Muscle of back (tissue), 11 donors: ENCODE measurements around the gene CAPN12. TPM values are rescaled to one million over a fixed set of nuclear protein-coding genes. Genes with fewer than 3 reads are reported as not detected.

Experiments
- DNase-seq, 3 donors: peaks; one replicate each; pipeline versions ENCODE4 v3.0.0 to v3.0.0-alpha.2; 2013
- polyA plus RNA-seq, 10 donors: library from polyadenylated mRNA; unstranded; fragments of 120-200 nt; gene quantifications; one replicate each; pipeline ENCODE4 v1.2.1, GENCODE V29; 2013; ENCODE audit not compliant: insufficient read length in 10 of 10

CAPN12 gene
- polyA plus RNA-seq, 10 donors = 0.71 to 2.2 (median 0.94) TPM

- no peak for DNase-seq
Measured at GRCh38 chr19:38697197-38697596, 47.1 kb downstream of the CAPN12 start.

GRCh38 chr19:38696729-38697055, 47.6 kb downstream of the CAPN12 start:
- DNase-seq = no peak

GRCh38 chr19:38695832-38696728, 48.2 kb downstream of the CAPN12 start:
- DNase-seq = no peak

GRCh38 chr19:38695317-38695683, 49.0 kb downstream of the CAPN12 start:
- DNase-seq = no peak

- DNase-seq = peak in 1 of 3 donors; percentile 83
Measured at GRCh38 chr19:38693380-38694223, 50.7 kb downstream of the CAPN12 start.

GRCh38 chr19:38692458-38693379, 51.6 kb downstream of the CAPN12 start:
- no peak for DNase-seq

GRCh38 chr19:38691938-38692457, 52.3 kb downstream of the CAPN12 start:
- DNase-seq = peak in 1 of 3 donors; percentile 84

GRCh38 chr19:38690832-38691231, 53.4 kb downstream of the CAPN12 start:
- no peak for DNase-seq

- no peak for DNase-seq
Measured at GRCh38 chr19:38690146-38690545, 54.1 kb downstream of the CAPN12 start.

- DNase-seq = no peak
Measured at GRCh38 chr19:38687837-38688378, 56.4 kb downstream of the CAPN12 start.

- DNase-seq = no peak
Measured at GRCh38 chr19:38686530-38686888, 57.8 kb downstream of the CAPN12 start.

GRCh38 chr19:38685666-38686529, 58.4 kb downstream of the CAPN12 start:
- DNase-seq = no peak

- no peak for DNase-seq
Measured at GRCh38 chr19:38684862-38685665, 59.2 kb downstream of the CAPN12 start.

- peak in 1 of 3 donors; percentile 70 for DNase-seq
Measured at GRCh38 chr19:38684078-38684861, 60.0 kb downstream of the CAPN12 start.

- peak in 1 of 3 donors; percentile 87 for DNase-seq
Measured at GRCh38 chr19:38683393-38684077, 60.7 kb downstream of the CAPN12 start.

GRCh38 chr19:38682872-38683392, 61.3 kb downstream of the CAPN12 start:
- DNase-seq = no peak

GRCh38 chr19:38682195-38682867, 61.9 kb downstream of the CAPN12 start:
- DNase-seq = no peak
